ENCODE measurements around the gene UNC79.

DNA sequence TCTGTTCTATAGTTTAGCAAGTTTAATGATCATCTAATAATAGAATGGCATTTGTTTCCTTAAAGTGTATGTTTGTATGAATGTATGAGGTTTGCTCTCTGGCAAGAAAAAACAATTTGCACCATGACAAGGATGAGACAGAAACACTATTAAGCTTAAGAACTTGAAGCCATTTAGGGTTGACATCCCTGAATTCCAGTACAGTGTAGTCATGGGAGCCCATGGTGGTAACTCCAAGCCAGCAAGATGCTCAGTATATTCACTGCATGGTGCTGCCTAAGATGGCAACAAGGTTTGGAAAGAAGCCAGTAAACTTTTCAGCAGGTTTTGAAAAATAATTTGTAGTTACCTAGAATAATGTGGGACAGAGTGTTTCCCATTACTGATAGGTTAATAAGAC is 198.9 kb downstream of the UNC79 start:
- TF ChIP-seq POLR2A (IDR thresholded peaks at IDR 0.05) = no peak
- TF ChIP-seq, protein P1, sequence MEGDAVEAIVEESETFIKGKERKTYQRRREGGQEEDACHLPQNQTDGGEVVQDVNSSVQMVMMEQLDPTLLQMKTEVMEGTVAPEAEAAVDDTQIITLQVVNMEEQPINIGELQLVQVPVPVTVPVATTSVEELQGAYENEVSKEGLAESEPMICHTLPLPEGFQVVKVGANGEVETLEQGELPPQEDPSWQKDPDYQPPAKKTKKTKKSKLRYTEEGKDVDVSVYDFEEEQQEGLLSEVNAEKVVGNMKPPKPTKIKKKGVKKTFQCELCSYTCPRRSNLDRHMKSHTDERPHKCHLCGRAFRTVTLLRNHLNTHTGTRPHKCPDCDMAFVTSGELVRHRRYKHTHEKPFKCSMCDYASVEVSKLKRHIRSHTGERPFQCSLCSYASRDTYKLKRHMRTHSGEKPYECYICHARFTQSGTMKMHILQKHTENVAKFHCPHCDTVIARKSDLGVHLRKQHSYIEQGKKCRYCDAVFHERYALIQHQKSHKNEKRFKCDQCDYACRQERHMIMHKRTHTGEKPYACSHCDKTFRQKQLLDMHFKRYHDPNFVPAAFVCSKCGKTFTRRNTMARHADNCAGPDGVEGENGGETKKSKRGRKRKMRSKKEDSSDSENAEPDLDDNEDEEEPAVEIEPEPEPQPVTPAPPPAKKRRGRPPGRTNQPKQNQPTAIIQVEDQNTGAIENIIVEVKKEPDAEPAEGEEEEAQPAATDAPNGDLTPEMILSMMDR (IDR thresholded peaks at IDR 0.05) = no peak

Data from testis (tissue), 2 donors.